Glomerular endothelial cell (primary cell): ENCODE measurements around the gene RBM15. TPM values are rescaled to one million over a fixed set of nuclear protein-coding genes. Genes with fewer than 3 reads are reported as not detected.

Experiments
- DNase-seq: peaks from one replicate; pipeline ENCODE4 v3.0.0-alpha.2; 2011; ENCODE audit warnings: low read depth, low spot score; ENCODE audit errors: extremely low read depth
- total RNA-seq: library from RNA; depleted of rRNA; stranded (reverse); fragments of >200 nt; gene quantifications from 2 replicates; pipeline ENCODE4 v1.2.3, GENCODE V29; 2015

The RBM15 gene
- total RNA-seq, 1 donor from 2014 or later = 29.5 TPM

DNA sequence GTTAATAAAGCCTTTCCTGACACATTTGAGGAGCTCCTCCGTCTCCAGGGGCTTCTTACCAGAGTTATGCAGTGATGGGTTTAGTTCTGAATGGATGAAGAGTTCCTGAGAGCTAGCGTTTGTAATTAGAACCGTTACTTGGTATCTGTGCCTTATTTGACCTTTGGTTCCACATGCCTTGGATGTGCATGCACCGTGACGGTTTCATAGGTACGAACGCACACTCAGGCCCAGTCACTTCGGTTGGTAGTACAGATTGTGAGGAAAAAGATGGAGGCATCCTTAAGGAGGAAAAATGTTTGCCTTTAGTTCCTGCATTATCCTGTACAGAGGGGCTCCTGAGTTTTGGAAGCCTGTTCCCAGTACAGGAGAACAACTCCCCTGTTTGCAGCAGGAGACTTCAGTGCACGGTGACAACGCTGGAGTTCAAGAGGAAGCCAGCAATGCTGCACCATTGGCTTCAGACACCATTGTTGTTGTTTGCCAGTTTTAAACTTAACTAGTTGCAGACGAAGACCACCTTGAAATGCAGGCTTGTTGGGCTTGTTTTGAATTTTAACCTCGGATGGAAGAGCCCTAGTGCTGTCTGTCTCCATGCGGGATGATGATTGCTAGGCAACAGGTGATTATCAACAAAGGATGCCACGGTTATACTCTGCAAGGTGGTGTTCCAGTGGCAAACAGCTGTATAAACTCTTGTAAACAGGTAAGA, 8.2 kb downstream of the RBM15 start:
- DNase-seq = no peak

DNA sequence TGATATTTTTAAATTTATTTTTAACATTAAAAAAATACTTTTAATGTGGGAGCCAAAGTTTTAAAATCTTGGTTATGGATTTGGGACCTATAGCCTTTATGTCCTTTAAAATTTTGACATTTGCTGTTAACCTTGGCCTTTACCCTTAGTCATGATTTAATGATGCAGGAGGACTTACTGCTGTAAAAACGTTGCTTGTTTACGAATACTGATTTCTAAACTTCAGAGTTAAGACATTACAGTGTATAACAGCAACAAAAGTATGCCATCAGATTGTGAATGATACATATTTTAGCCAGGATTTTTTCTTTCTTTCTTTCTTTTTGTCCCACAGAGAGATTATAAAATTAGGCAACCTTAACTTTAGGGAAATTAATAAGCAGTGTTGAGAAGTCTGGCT, 8.9 kb downstream of the RBM15 start:
- DNase-seq = no peak

- no peak for DNase-seq
Measured at GRCh38 chr1:110348771-110349170, 9.6 kb downstream of the RBM15 start.

DNA sequence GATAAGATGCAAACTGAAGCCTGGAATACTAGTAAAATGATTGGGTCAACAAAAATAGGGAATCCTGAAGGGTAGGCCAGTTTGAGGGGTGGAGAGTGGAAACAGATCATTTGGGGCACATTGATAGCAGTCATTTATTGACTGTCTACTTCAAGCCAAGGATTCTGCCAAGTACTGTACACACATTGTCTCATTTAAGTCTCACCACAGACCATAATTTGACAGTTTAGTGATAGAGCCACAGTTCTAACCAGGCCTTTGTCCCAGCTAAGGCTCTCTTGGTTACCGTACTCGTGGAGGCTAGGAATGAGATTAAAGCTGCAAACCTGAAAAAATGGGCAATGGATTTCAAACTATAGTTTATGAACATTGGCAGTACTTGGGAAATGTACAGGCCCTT, 11.2 kb downstream of the RBM15 start:
- no peak for DNase-seq

DNA sequence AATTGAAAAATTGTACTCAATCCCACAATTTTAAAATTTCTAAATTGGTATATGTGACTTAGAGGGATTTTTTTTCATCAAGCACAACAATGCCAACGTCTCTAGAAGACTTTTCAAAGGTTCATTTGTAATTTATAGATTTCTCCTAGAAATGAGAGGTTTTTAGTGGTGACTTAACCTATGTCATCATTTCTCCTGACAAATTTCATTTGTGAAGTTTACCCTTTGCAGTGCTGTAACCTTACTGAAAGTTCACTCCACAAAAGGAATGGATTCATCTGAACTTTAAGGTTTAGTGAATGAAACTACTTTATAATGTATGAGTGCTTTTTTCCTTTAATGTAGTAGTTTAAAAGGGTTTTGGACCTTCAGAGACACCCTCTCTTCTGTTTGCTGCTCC, 16.1 kb downstream of the RBM15 start:
- DNase-seq = no peak

DNA sequence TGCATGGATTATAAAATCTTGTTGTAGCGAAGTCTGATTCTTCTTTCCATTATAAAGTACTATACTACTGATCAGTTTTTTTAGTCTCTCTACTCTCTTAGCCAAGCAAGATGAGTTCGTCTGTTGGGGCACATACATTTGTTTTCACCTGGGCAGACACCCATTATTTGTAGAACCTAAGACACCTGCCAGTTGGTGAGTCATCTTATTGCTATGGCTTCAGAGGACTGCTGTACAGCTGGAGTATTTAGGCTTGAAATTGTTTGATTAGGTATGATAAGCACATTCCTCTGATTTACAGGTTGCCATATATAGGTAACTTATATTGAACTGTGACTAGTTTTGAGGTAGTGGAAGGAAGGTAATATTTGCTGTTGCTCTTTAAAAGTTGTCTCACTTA, 17.2 kb downstream of the RBM15 start:
- DNase-seq = no peak

DNA sequence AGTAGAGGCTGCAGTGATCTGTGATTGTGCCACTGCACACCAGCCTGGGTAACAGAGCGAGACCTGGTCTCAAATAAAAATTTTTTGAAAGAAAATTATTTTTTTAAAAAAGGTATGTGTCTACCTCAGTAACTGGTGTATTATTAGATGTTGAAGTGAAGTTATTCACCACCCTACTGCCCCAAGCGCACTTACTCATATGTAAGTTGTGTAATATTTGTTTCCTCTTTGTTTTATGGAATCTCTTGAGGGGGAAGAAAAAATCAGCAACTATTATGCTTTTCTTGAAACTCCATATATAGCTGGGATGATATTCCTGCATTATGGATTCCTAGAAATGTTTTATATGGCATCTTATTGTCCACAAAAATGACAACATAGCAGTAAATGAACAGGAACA, 21.3 kb downstream of the RBM15 start:
- DNase-seq = no peak

- DNase-seq = no peak
Measured at GRCh38 chr1:110361856-110362255, 22.7 kb downstream of the RBM15 start.

GRCh38 chr1:110364221-110364620, 25.0 kb downstream of the RBM15 start:
- no peak for DNase-seq

GRCh38 chr1:110370827-110371226, 31.6 kb downstream of the RBM15 start:
- no peak for DNase-seq

DNA sequence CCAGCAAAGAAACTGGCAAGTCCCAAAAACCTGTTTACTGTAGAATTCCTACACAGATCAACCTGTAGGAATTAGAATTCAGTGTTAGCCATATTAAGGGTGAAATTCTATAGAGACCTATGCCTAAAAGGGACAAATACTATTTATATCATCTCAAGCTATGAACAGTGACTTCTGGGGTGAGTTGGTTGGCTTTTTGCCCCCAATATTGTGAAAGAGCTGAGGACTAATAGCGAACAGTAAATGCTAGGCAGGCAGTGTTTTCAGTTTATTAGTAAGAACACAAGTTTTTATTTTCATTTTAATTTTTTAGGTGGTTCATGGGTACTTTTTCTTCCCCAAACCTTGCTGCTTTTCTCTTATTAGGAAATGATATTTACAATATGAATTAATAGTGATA, 36.3 kb downstream of the RBM15 start:
- DNase-seq = no peak

- no peak for DNase-seq
Measured at GRCh38 chr1:110380672-110381283, 41.6 kb downstream of the RBM15 start.

DNA sequence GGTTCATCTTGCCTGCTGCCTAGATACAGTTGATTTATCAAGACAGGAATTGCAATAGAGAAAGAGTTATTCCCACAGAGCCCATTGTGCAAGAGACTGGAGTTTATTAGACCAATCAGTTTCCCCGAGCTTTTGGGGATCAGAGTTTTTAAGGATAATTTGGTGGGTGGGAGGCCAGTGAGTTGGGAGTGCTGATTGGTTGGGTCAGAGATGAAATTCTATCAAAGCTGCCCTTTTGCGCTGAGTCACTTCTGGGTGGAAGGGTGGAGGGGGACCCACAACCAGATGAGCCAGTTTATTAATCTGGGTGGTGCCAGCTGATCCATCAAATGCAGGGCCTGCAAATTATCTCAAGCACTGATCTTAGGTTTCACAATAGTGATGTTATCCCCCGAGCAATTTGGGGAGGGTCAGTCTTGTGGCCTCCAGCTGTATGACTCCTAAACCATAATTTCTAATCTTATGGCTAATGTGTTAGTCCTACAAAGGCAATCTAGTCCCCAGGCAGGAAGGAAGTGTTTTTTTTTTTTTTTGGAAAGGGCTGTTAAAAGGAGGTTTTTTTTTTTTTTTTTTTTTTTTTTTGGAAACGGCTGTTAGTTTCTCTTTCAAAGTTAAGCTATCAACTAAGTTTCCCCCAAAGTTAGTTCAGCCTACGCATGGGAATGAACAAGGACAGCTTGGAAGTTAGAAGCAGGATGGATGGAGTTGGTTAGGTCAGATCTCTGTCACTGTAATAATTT, 44.2 kb downstream of the RBM15 start:
- no peak for DNase-seq

- DNase-seq = no peak
Measured at GRCh38 chr1:110384581-110385321, 45.6 kb downstream of the RBM15 start.

DNA sequence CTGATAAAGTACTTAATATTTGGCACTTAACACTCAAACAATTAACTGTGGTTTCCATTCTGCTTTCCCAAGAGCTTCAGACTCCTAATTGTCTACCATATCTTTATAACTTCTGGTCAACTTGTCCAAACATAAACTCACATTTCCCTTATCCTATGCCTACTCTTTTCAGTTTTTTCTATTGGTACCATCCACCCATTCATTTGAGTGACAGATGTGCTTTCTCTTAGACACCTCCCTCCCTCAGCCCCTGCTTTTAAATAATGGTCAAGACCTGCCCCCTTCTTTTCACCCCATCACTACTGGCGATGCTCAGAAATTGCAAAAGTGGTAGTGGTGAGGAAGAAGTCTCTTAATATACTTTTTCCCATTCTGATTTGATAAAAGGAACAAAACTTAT, 46.2 kb downstream of the RBM15 start:
- DNase-seq = no peak

- no peak for DNase-seq
Measured at GRCh38 chr1:110387048-110387754, 48.0 kb downstream of the RBM15 start.

GRCh38 chr1:110390096-110390495, 50.9 kb downstream of the RBM15 start:
- no peak for DNase-seq

GRCh38 chr1:110390692-110391245, 51.6 kb downstream of the RBM15 start, which contains the start of gene SLC16A4:
SLC16A4 (minus strand) TSS chr1:110391026; CDS start chr1:110389323, 1,703 bp downstream.
- DNase-seq = no peak

- DNase-seq = no peak
Measured at GRCh38 chr1:110393286-110393685, 54.1 kb downstream of the RBM15 start.
